Left ventricle myocardium inferior (tissue), 1 donor: ENCODE results near the gene AMBRA1. TPM values are rescaled to one million over a fixed set of nuclear protein-coding genes. Genes with fewer than 3 reads are reported as not detected.

ENCODE experiments used
- DNase-seq: peaks from one replicate; pipeline ENCODE4 v3.0.0-alpha.2; 2020
- H3K27ac ChIP-seq: fragments of 200-600 bp; replicated peaks from 2 replicates; pipeline ENCODE4 v1.8.0; 2021
- H3K27me3 ChIP-seq: fragments of 200-600 bp; 2 replicates; pipeline ENCODE4 v1.8.0; 2021; ENCODE audit warnings: low read depth
- H3K36me3 ChIP-seq: fragments of 200-600 bp; 2 replicates; pipeline ENCODE4 v1.8.0; 2021
- H3K4me1 ChIP-seq: fragments of 200-600 bp; 2 replicates; pipeline ENCODE4 v1.8.0; 2021
- H3K4me3 ChIP-seq: fragments of 200-600 bp; 2 replicates; pipeline ENCODE4 v1.8.0; 2021; ENCODE audit warnings: mild to moderate bottlenecking, moderate library complexity
- H3K9me3 ChIP-seq: fragments of 200-600 bp; replicated peaks from 2 replicates; pipeline ENCODE4 v1.8.0; 2021
- CTCF ChIP-seq: fragments of 200-600 bp; IDR thresholded peaks from 2 replicates; pipeline ENCODE4 v1.8.0; 2021; ENCODE audit warnings: antibody characterized with exemption, mild to moderate bottlenecking, borderline replicate concordance
- intact Hi-C: fragments of 100-400 bp; cut with micrococcal nuclease; formaldehyde crosslinking; loops from one replicate; pipeline ENCODE4 v1.11.0; 2022
- total RNA-seq: library from RNA; stranded (reverse); fragmentation: NEBNext Ultra II Directional; extraction: Animal tissue kit (Norgen Biotek cat#: 25700); gene quantifications from one replicate; pipeline ENCODE4 v1.2.1, GENCODE V29; 2021
- donor health status: DM: no; HTN: yes; CAD: no; lungs with severe emphysema.

AMBRA1 gene
- total RNA-seq, 1 donor from 2014 or later: 14.2 TPM

GRCh38 chr11:46472662-46472994, 121.2 kb downstream of the AMBRA1 start:
- TF ChIP-seq CTCF: no peak
- no peak overlapping the region for H3K27ac ChIP-seq
- H3K36me3 ChIP-seq: peaks cover 2% of the 10 kb centered on the region
- H3K9me3 ChIP-seq: no peaks in the 10 kb centered on the region
- intact Hi-C loops: no loop called here
- H3K4me3 ChIP-seq: no peak overlapping the region
- no peak for DNase-seq
- H3K27me3 ChIP-seq: no peaks in the 10 kb centered on the region
- H3K4me1 ChIP-seq: peaks cover 21% of the 10 kb centered on the region

- no peaks in the 10 kb centered on the region for H3K27me3 ChIP-seq
- no peaks in the 10 kb centered on the region for H3K9me3 ChIP-seq
- intact Hi-C loops: no loop called here
- DNase-seq: no peak
- H3K4me1 ChIP-seq: peaks cover 21% of the 10 kb centered on the region
- H3K27ac ChIP-seq: no peak overlapping the region
- no peak for TF ChIP-seq CTCF
- H3K4me3 ChIP-seq: no peak overlapping the region
- H3K36me3 ChIP-seq: peaks cover 4% of the 10 kb centered on the region
Measured at GRCh38 chr11:46471943-46472661, 121.7 kb downstream of the AMBRA1 start.

- Histone ChIP-seq H3K4me1 (peaks cover 21% of the 10 kb centered on the region), H3K4me3 (no peak overlapping the region), H3K9me3 (no peaks in the 10 kb centered on the region), H3K27ac (no peak overlapping the region), H3K27me3 (no peaks in the 10 kb centered on the region), H3K36me3 (peaks cover 4% of the 10 kb centered on the region)
- no peak for DNase-seq
- TF ChIP-seq CTCF: no peak
- intact Hi-C loops: no loop called here
Measured at GRCh38 chr11:46469926-46470325, 123.9 kb downstream of the AMBRA1 start.

GRCh38 chr11:46465683-46466082, 128.1 kb downstream of the AMBRA1 start:
- Histone ChIP-seq H3K27me3 (no peaks in the 10 kb centered on the region), H3K9me3 (no peaks in the 10 kb centered on the region), H3K27ac (no peak overlapping the region), H3K4me1 (peaks cover 9% of the 10 kb centered on the region), H3K36me3 (peaks cover 4% of the 10 kb centered on the region), H3K4me3 (no peak overlapping the region)
- intact Hi-C loops: no loop called here
- DNase-seq: no peak
- TF ChIP-seq CTCF: no peak

GRCh38 chr11:46463701-46464421, 130.0 kb downstream of the AMBRA1 start:
- TF ChIP-seq CTCF: no peak
- peaks cover 4% of the 10 kb centered on the region for H3K36me3 ChIP-seq
- no peak for DNase-seq
- H3K27ac ChIP-seq: no peak overlapping the region
- no peaks in the 10 kb centered on the region for H3K27me3 ChIP-seq
- H3K4me3 ChIP-seq: no peak overlapping the region
- no peaks in the 10 kb centered on the region for H3K9me3 ChIP-seq
- intact Hi-C loops: no loop called here
- peaks cover 9% of the 10 kb centered on the region for H3K4me1 ChIP-seq
